Common myeloid progenitor, CD34-positive (primary cell): ENCODE results near the gene MAIP1.

Source experiments
- CTCF ChIA-PET: fragments of 350-600 bp; sonication (Branson Sonifier 250); formaldehyde crosslinking; loops from one replicate; lab custom pipeline; 2021; ENCODE audit warnings: antibody characterized with exemption; lab: Charles Lee
- POLR2A ChIA-PET: fragments of 350-600 bp; sonication (Branson Sonifier 250); formaldehyde crosslinking; loops from one replicate; lab custom pipeline; 2021; ENCODE audit warnings: antibody characterized with exemption; lab: Charles Lee
- DNase-seq, 3 donors: peaks; one replicate each; pipeline versions ENCODE4 v3.0.0 to v3.0.0-alpha.2; 2013
- H3K27ac ChIP-seq, 2 experiments: 1 replicate in 1 of 2; 2 replicates in 1 of 2; pipeline ENCODE4 v1.7.0; 2013; ENCODE audit warnings: inconsistent platforms in 2 of 2, low read length in 2 of 2, mild to moderate bottlenecking in 2 of 2, low read depth in 1 of 2, moderate library complexity in 1 of 2; ENCODE audit not compliant: severe bottlenecking in 2 of 2, insufficient read depth in 1 of 2, poor library complexity in 1 of 2
- H3K27me3 ChIP-seq, 5 experiments: replicated peaks in 2 of 5; 1 replicate in 3 of 5; 2 replicates in 2 of 5; pipeline versions ENCODE4 v1.6.1 to v1.7.0; 2013; ENCODE audit warnings: low read length in 4 of 5, mild to moderate bottlenecking in 2 of 5, moderate library complexity in 2 of 5, inconsistent platforms in 1 of 5; ENCODE audit not compliant: insufficient read depth in 5 of 5, control insufficient read depth in 4 of 5
- H3K36me3 ChIP-seq, 4 experiments: 1 replicate in 2 of 4; 2 replicates in 2 of 4; pipeline versions ENCODE4 v1.6.1 to v1.7.0; 2013; ENCODE audit warnings: low read length in 3 of 4, control low read depth in 1 of 4, mild to moderate bottlenecking in 1 of 4; ENCODE audit not compliant: control insufficient read depth in 4 of 4, insufficient read depth in 4 of 4
- H3K4me1 ChIP-seq, 4 experiments: 1 replicate in 3 of 4; 2 replicates in 1 of 4; pipeline versions ENCODE4 v1.6.1 to v1.7.1; 2013; ENCODE audit warnings: low read length in 3 of 4, mild to moderate bottlenecking in 3 of 4, control low read depth in 1 of 4, inconsistent platforms in 1 of 4, moderate library complexity in 1 of 4; ENCODE audit not compliant: control insufficient read depth in 4 of 4, insufficient read depth in 4 of 4; ENCODE audit errors: control extremely low read depth in 1 of 4
- H3K4me3 ChIP-seq, 7 experiments: 1 replicate in 4 of 7; 2 replicates in 3 of 7; pipeline versions ENCODE4 v1.5.1 to v1.7.0; 2013; ENCODE audit warnings: mild to moderate bottlenecking in 7 of 7, low read length in 6 of 7, moderate library complexity in 6 of 7, inconsistent platforms in 2 of 7, low read depth in 2 of 7, control low read depth in 1 of 7; ENCODE audit not compliant: insufficient read depth in 4 of 7, control insufficient read depth in 1 of 7; ENCODE audit errors: extremely low read depth in 1 of 7
- H3K9me3 ChIP-seq, 5 experiments: 1 replicate in 4 of 5; 2 replicates in 1 of 5; pipeline versions ENCODE4 v1.6.1 to v1.7.1; 2013; ENCODE audit warnings: low read length in 4 of 5, mild to moderate bottlenecking in 2 of 5, inconsistent platforms in 1 of 5, low read depth in 1 of 5, moderate library complexity in 1 of 5; ENCODE audit not compliant: control insufficient read depth in 4 of 5, insufficient read depth in 2 of 5; ENCODE audit errors: control extremely low read depth in 1 of 5
- WGBS: methylation state at CpG from one replicate; pipeline ENCODE4 v1.1.5; 2013; ENCODE audit not compliant: insufficient coverage; 5-methylcytosine and 5-hydroxymethylcytosine counted together

Gene MAIP1

GRCh38 chr2:199928626-199929025, 26.8 kb upstream of the MAIP1 start:
- CTCF ChIA-PET: interaction anchor here (0.6 to 0.9 kb wide), 2 partner anchors 12 to 35 kb away, joined by 3 read pairs; no protein-coding TSS in a partner anchor
- Histone ChIP-seq H3K9me3 (no peaks in the 10 kb centered on the region), H3K4me1 (no peaks in the 10 kb centered on the region), H3K4me3 (no peak overlapping the region), H3K27me3 (no peaks in the 10 kb centered on the region), H3K27ac (no peak overlapping the region), H3K36me3 (peaks cover 13 to 50% (median 28%) of the 10 kb centered on the region in 4 experiments)
- POLR2A ChIA-PET: no interaction called here
- no peak for DNase-seq

- H3K4me3 ChIP-seq: no peak overlapping the region
- no peaks in the 10 kb centered on the region for H3K9me3 ChIP-seq
- H3K4me1 ChIP-seq: no peaks in the 10 kb centered on the region
- H3K36me3 ChIP-seq: peaks cover 13 to 46% (median 26%) of the 10 kb centered on the region in 4 experiments
- no peak for DNase-seq
- POLR2A ChIA-PET: interaction anchor here (0.6 kb wide), 1 partner anchor 686 kb away, joined by 3 read pairs; no protein-coding TSS in a partner anchor
- CTCF ChIA-PET: interaction anchor here (0.9 kb wide), 1 partner anchor 11 kb away, joined by 3 read pairs; no protein-coding TSS in a partner anchor
- H3K27me3 ChIP-seq: no peaks in the 10 kb centered on the region
- no CpG with 5 or more reads among the region's 2 CpGs for WGBS
- H3K27ac ChIP-seq: no peak overlapping the region
Observed at GRCh38 chr2:199929262-199929661, 26.1 kb upstream of the MAIP1 start.

- DNase-seq: no peak
- no peak overlapping the region for H3K4me3 ChIP-seq
- H3K27ac ChIP-seq: no peak overlapping the region
- no peaks in the 10 kb centered on the region for H3K27me3 ChIP-seq
- POLR2A ChIA-PET: no interaction called here
- H3K9me3 ChIP-seq: no peaks in the 10 kb centered on the region
- H3K4me1 ChIP-seq: no peaks in the 10 kb centered on the region
- peaks cover 5 to 51% (median 30%) of the 10 kb centered on the region in 4 experiments for H3K36me3 ChIP-seq
- WGBS: 90% methylated on average over 2 of the region's 4 CpGs
- CTCF ChIA-PET: no interaction called here
Observed at GRCh38 chr2:199932312-199932855, 23.0 kb upstream of the MAIP1 start.

GRCh38 chr2:199933466-199933865, 21.9 kb upstream of the MAIP1 start:
- 80% methylated on average over 1 of the region's 3 CpGs for WGBS
- no peak overlapping the region for H3K27ac ChIP-seq
- POLR2A ChIA-PET: no interaction called here
- CTCF ChIA-PET: interaction anchor here (0.7 kb wide), 1 partner anchor 225 kb away, joined by 3 read pairs; no protein-coding TSS in a partner anchor
- no peak overlapping the region for H3K4me3 ChIP-seq
- H3K9me3 ChIP-seq: no peaks in the 10 kb centered on the region
- no peaks in the 10 kb centered on the region for H3K4me1 ChIP-seq
- no peak for DNase-seq
- H3K36me3 ChIP-seq: peaks cover 5 to 60% (median 33%) of the 10 kb centered on the region in 4 experiments
- H3K27me3 ChIP-seq: no peaks in the 10 kb centered on the region

- whole genome bisulfite sequencing: 100% methylated on average over 2 of the region's 2 CpGs
- DNase-seq: no peak
- H3K27ac ChIP-seq: no peak overlapping the region
- POLR2A ChIA-PET: no interaction called here
- H3K4me3 ChIP-seq: no peak overlapping the region
- no peaks in the 10 kb centered on the region for H3K4me1 ChIP-seq
- CTCF ChIA-PET: interaction anchor here (1.2 to 1.5 kb wide), 2 partner anchors 10 to 11 kb away, joined by 3 read pairs; no protein-coding TSS in a partner anchor
- peaks cover 5 to 60% (median 31%) of the 10 kb centered on the region in 4 experiments for H3K36me3 ChIP-seq
- no peaks in the 10 kb centered on the region for H3K9me3 ChIP-seq
- H3K27me3 ChIP-seq: no peaks in the 10 kb centered on the region
Observed at GRCh38 chr2:199936554-199936953, 18.8 kb upstream of the MAIP1 start.

- WGBS: 90% methylated on average over 2 of the region's 2 CpGs
- no peak overlapping the region for H3K4me3 ChIP-seq
- H3K4me1 ChIP-seq: no peaks in the 10 kb centered on the region
- H3K27me3 ChIP-seq: no peaks in the 10 kb centered on the region
- no peaks in the 10 kb centered on the region for H3K9me3 ChIP-seq
- H3K27ac ChIP-seq: no peak overlapping the region
- DNase-seq: peak; percentile 34 to 69 (median 64)
- ChIA-PET POLR2A (no interaction called here), CTCF (interaction anchor here (0.7 to 7.3 kb wide), 22 partner anchors 9 to 543 kb away, joined by 3 to 73 read pairs (median 4); no protein-coding TSS in a partner anchor)
- peaks cover 7 to 50% (median 23%) of the 10 kb centered on the region in 4 experiments for H3K36me3 ChIP-seq
Observed at GRCh38 chr2:199940373-199940772, 15.0 kb upstream of the MAIP1 start.

- H3K27ac ChIP-seq: no peak overlapping the region
- H3K4me1 ChIP-seq: no peaks in the 10 kb centered on the region
- DNase-seq: no peak
- H3K9me3 ChIP-seq: no peaks in the 10 kb centered on the region
- no CpG with 5 or more reads among the region's 4 CpGs for WGBS
- H3K27me3 ChIP-seq: no peaks in the 10 kb centered on the region
- ChIA-PET CTCF (interaction anchor here (1.1 to 7.3 kb wide), 4 partner anchors 9 to 1634 kb away, joined by 3 to 73 read pairs (median 4); no protein-coding TSS in a partner anchor), POLR2A (no interaction called here)
- peaks cover 10 to 51% (median 38%) of the 10 kb centered on the region in 4 experiments for H3K36me3 ChIP-seq
- no peak overlapping the region for H3K4me3 ChIP-seq
Observed at GRCh38 chr2:199943373-199943772, 12.0 kb upstream of the MAIP1 start.
